GDM1 (cell line): ENCODE results near the gene ANKRD27.
"Not testable (repeated sequence)": the region's sequence is repeated elsewhere in the genome, so short reads cannot be mapped to it uniquely, and the experiment has no call there.

Experiments used
- DNase-seq: peaks from one replicate; lab custom pipeline; 2025; lab: John Stamatoyannopoulos, UW

Gene ANKRD27

DNA sequence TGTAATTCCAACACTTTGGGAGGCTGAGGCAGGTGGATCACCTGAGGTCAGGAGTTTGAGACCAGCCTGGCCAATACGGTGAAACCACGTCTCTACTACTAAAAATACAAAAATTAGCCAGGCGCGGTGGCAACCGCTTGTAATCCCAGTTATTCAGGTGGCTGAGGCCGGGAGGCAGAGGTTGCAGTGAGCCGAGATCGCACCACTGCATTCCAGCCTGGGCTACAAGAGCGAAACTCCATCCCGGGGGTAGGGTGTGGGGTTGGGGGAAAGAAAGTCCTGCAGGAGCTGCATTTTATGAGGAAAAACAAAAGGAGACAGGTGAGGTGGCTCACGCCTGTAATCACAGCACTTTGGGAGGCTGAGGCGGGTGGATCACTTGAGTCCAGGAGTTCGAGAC lies 22.6 kb downstream of the ANKRD27 start:
- DNase-seq = not testable (repeated sequence)

DNA sequence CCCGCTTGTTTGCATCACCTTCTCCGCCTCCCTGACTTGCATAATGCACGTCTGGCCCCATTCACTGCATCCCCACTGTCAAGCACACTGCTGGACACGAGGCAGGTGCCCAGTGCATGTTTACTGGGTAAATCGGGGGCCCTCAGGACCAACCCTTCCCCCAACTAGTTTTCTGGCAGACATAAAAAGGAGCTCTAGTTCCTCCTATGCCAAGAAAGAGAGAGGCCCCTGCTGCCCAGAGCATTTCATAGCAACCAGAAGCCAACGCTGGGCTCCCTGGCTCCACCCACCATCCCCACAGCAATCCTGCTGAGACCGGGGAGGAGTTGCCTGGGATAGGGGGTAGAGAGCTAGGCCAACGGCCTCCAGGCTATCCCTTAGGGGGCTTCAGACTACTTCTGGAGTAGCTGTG lies 23.2 kb downstream of the ANKRD27 start:
- no peak for DNase-seq

GRCh38 chr19:32650671-32651070 lies 24.3 kb downstream of the ANKRD27 start:
- DNase-seq = no peak

GRCh38 chr19:32649751-32650150 lies 25.2 kb downstream of the ANKRD27 start:
- DNase-seq = no peak

DNA sequence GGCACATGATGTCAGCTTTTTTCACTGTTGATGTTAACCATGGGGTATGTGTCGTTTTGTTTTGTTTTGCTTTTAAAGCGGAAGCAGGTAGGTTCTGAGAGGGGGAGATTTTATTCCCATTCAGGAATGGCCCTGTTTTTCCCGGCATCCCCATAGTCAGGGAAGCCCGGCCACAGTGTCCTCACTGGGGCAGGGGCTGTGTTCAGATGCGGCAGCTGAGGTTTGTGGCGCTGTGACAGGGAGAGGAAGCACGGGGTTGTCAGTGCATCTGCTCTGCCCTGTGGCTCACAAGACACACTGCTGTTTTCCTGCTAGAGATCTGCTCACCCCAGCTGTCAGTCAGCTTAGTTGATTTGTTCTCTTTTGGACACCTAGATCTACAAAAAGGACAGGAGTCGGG lies 27.6 kb downstream of the ANKRD27 start:
- DNase-seq = no peak

- no peak for DNase-seq
Observed at GRCh38 chr19:32646556-32646955, 28.4 kb downstream of the ANKRD27 start.

- DNase-seq = no peak
Observed at GRCh38 chr19:32642771-32643170, 32.2 kb downstream of the ANKRD27 start.

DNA sequence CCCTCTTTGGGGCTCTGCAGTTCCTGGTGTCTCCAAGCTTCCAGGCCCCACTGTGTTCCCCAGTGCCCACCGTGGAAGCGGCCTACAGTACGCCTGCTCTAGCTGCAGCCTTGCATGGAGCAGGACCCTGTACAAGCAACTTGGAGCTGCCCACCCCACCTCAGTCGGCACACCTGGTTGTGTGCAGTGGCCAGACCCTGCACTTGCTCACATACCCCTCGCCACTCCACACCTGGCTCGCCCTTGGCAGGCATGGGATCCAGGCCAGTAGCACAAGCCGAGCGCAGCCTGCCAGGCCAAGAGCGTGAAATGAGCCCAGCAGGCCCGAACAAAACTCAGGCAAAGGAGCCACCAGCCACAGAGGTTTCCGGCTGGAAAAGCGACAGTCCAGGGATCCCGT lies 36.4 kb downstream of the ANKRD27 start:
- DNase-seq = no peak

DNA sequence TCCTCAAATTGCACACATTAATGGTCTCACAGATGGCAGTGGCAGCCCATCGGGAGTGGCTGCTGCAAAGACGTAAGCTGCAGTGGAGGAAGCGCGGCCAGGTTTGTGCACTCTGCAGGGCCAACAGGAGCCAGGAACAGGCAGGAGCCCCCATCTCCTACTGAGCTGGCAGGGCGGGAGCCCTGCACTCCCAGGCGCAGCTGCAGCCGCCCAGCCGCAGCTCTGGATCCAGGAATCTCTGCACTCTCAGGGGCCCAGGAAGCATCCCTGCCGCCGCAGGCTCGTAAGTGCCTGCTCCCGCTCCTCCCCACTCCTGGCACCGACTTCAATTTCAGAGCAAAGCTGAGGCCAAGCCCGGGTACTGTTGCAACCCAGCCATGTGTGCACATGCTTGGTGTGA lies 37.5 kb downstream of the ANKRD27 start:
- DNase-seq = no peak

DNA sequence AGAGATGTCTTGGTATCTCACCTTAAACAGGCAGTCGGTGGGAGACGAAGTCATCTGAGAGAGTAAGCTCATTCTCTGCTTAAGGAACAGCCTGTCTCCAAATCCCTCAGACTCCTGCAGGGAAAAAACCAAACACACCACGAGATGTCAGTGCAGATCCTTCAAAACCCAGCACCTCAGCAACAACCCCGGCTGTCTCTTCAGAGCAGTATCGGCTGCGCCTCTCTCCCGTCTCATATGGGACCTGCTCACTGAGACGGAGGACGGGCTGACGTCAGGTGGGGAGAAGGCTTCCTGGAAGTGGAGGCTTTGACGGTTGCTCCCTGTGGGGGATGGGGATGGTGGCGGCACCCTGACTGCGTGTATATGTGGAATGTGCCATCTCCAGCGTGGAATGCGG lies 43.6 kb downstream of the ANKRD27 start:
- DNase-seq = no peak

- no peak for DNase-seq
Observed at GRCh38 chr19:32630338-32630737, 44.6 kb downstream of the ANKRD27 start.

GRCh38 chr19:32627714-32628270 lies 47.2 kb downstream of the ANKRD27 start:
- DNase-seq = no peak

- no peak for DNase-seq
Observed at GRCh38 chr19:32626969-32627368, 48.0 kb downstream of the ANKRD27 start.

GRCh38 chr19:32624410-32624809 lies 50.6 kb downstream of the ANKRD27 start:
- no peak for DNase-seq

DNA sequence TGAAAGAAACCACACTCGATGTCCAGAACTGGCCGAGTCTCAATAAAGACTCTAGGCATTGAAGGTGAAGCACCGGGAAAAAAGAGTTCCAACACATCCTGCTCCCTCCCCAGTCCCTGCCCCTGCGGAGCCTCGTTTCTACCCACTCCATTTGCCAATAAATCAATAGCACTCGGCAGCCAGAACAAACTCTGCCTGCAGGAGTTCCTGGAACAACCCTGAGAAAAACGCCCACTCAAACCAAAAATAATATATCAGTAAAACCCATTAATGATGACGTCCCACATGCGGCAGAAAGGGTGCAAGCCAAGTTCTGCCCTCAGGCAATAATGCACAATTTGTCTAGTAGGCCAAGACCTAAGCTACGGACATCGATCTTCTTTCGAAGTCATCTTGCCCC lies 53.0 kb downstream of the ANKRD27 start:
- DNase-seq = no peak

DNA sequence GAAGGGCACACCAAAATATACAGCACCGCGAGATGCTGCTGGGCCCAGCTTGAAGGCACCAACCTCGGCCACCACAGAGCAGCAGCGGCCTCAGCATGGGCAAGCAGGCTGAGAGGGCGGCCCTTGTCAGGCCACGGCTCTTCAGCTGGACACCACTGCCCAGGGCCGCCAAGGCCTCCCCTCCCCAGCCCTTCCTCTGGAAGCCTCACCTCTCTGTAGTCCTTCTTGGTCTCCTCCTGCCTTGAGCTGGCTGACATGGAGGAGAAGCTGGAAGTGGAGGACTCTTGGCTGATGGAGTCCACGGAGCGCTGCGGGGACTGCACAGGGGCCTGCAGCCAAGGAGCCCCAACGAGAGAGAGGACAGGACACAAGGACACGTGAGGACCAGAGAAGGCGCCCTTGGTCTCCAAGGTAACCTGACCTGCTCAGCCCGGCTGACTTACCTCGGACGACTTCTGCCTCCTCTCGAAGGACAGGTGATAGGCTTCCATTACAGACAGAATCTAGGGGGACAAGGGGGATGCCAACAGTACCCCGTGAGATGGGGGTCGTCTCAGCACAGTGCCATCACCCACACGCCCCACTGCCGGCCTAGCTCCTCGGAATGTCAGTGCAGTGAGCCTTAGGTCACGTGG lies 55.8 kb downstream of the ANKRD27 start:
- DNase-seq = no peak

DNA sequence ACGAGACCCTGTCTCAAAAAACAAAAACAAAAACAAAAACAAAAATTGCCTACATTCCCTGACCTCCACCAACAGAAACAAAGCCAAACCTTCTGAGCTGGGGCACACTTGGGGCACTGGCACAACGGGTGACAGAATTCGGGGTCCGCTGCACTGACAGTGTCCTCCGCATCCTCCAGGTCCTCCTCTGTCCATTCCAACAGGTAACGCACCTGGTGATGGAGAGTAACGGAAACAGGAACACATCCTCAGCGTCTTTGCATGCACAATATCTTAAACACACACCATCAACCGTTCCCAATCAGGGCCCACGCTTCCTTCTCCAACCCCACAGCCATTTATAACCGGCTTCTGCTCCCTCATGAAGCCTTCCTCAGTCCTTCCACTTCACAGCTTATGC lies 59.4 kb downstream of the ANKRD27 start:
- DNase-seq = no peak

GRCh38 chr19:32614916-32615315 lies 60.1 kb downstream of the ANKRD27 start:
- no peak for DNase-seq

GRCh38 chr19:32613008-32613407 lies 62.0 kb downstream of the ANKRD27 start:
- DNase-seq = no peak

GRCh38 chr19:32611161-32611560 lies 63.8 kb downstream of the ANKRD27 start:
- no peak for DNase-seq

- DNase-seq = no peak
Observed at GRCh38 chr19:32607479-32607878, 67.5 kb downstream of the ANKRD27 start.

DNA sequence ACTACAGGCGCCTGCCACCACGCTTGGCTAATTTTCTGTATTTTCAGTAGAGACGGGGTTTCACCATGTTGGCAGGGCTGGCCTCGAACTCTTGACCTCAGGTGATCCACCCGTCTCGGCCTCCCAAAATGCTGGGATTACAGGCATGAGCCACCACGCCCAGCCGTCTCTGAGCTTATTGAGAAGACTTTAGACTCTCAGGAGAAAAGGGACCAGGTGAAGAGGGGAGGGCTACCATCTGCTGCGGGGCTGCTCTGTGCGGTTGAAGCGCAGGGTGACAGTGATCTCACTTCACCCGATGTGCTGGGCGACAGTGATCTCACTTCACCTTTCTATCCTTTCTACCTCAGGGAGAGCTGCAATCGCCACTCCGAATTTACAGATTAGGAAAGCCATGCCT lies 68.7 kb downstream of the ANKRD27 start:
- DNase-seq = no peak

- DNase-seq = no peak
Observed at GRCh38 chr19:32605544-32605943, 69.4 kb downstream of the ANKRD27 start.

GRCh38 chr19:32603961-32604360 lies 71.0 kb downstream of the ANKRD27 start:
- no peak for DNase-seq
